ENCODE data around the gene GARS1. TPM values are rescaled to one million over a fixed set of nuclear protein-coding genes. Genes with fewer than 3 reads are reported as not detected.
"Not testable (repeated sequence)": the region's sequence is repeated elsewhere in the genome, so short reads cannot be mapped to it uniquely, and the experiment has no call there.

Gene GARS1
- total RNA-seq, 4 donors from 2014 or later: 43.6 to 71.0 (median 63.0) TPM

GRCh38 chr7:30563326-30563942 lies 31.2 kb upstream of the GARS1 start:
- no peak for DNase-seq (ENCODE audit: extremely low spot score)
- Histone ChIP-seq H3K9me3 (no peaks in the 10 kb centered on the region), H3K4me1 (peaks cover 8 to 20% (median 15%) of the 10 kb centered on the region in 4 donors), H3K4me3 (no peak overlapping the region), H3K36me3 (peaks cover 0 to 75% (median 55%) of the 10 kb centered on the region in 4 donors), H3K27ac (replicated peaks in 1 of 4) (no peak overlapping the region), H3K27me3 (no peaks in the 10 kb centered on the region)
- 96% methylated on average over 11 of the region's 18 CpGs for WGBS
- no peak for TF ChIP-seq CTCF (IDR thresholded peaks at IDR 0.05)
- TF ChIP-seq POLR2AphosphoS5 (IDR thresholded peaks at IDR 0.05): no peak
- TF ChIP-seq POLR2A (IDR thresholded peaks at IDR 0.05; ENCODE audit: low read depth): no peak
- TF ChIP-seq EP300 (IDR thresholded peaks at IDR 0.05): no peak
- intact Hi-C loops (cut with DNase I): loop anchor here (5.0 kb wide), 1 partner anchor 51 kb away; no protein-coding TSS in a partner anchor

- TF ChIP-seq CTCF (IDR thresholded peaks at IDR 0.05): peak; percentile 73 to 91 (median 77)
- no peak for TF ChIP-seq EP300 (IDR thresholded peaks at IDR 0.05)
- TF ChIP-seq POLR2A (IDR thresholded peaks at IDR 0.05; ENCODE audit: low read depth): no peak
- TF ChIP-seq POLR2AphosphoS5 (IDR thresholded peaks at IDR 0.05): peak in 1 of 2 donors; percentile 24
- no peaks in the 10 kb centered on the region for H3K9me3 ChIP-seq
- intact Hi-C loops (cut with DNase I): loop anchor here (2.0 to 5.0 kb wide), 2 partner anchors 16 to 52 kb away; no protein-coding TSS in a partner anchor
- H3K4me1 ChIP-seq: peaks cover 8 to 20% (median 15%) of the 10 kb centered on the region in 4 donors
- peaks cover 0 to 81% (median 55%) of the 10 kb centered on the region in 4 donors for H3K36me3 ChIP-seq
- H3K27ac ChIP-seq (replicated peaks in 1 of 4): no peak overlapping the region
- DNase-seq (ENCODE audit: extremely low spot score): no peak
- no peak overlapping the region for H3K4me3 ChIP-seq
- H3K27me3 ChIP-seq: no peaks in the 10 kb centered on the region
- WGBS: 44% methylated on average over 7 of the region's 7 CpGs
Measured at GRCh38 chr7:30564243-30564892, 30.3 kb upstream of the GARS1 start.

- Histone ChIP-seq H3K36me3 (peaks cover 0 to 81% (median 53%) of the 10 kb centered on the region in 4 donors), H3K4me1 (peaks cover 8 to 22% (median 14%) of the 10 kb centered on the region in 4 donors), H3K9me3 (no peaks in the 10 kb centered on the region), H3K27me3 (no peaks in the 10 kb centered on the region), H3K4me3 (no peak overlapping the region), H3K27ac (replicated peaks in 1 of 4) (no peak overlapping the region)
- DNase-seq (ENCODE audit: extremely low spot score): no peak
- TF ChIP-seq POLR2AphosphoS5 (IDR thresholded peaks at IDR 0.05) (no peak), POLR2A (IDR thresholded peaks at IDR 0.05; ENCODE audit: low read depth) (no peak), EP300 (IDR thresholded peaks at IDR 0.05) (no peak), CTCF (IDR thresholded peaks at IDR 0.05) (no peak)
- intact Hi-C loops (cut with DNase I): no loop called here
- WGBS: 93% methylated on average over 2 of the region's 2 CpGs
Measured at GRCh38 chr7:30566596-30566995, 28.1 kb upstream of the GARS1 start.

GRCh38 chr7:30567081-30567480 lies 27.6 kb upstream of the GARS1 start:
- no peaks in the 10 kb centered on the region for H3K9me3 ChIP-seq
- no peak overlapping the region for H3K4me3 ChIP-seq
- peaks cover 0 to 80% (median 50%) of the 10 kb centered on the region in 4 donors for H3K36me3 ChIP-seq
- no peak for DNase-seq (ENCODE audit: extremely low spot score)
- peaks cover 8 to 22% (median 14%) of the 10 kb centered on the region in 4 donors for H3K4me1 ChIP-seq
- no peak overlapping the region for H3K27ac ChIP-seq (replicated peaks in 1 of 4)
- intact Hi-C loops (cut with DNase I): no loop called here
- 85% methylated on average over 4 of the region's 4 CpGs for WGBS
- H3K27me3 ChIP-seq: no peaks in the 10 kb centered on the region
- no peak for TF ChIP-seq EP300 (IDR thresholded peaks at IDR 0.05)
- no peak for TF ChIP-seq POLR2A (IDR thresholded peaks at IDR 0.05; ENCODE audit: low read depth)
- TF ChIP-seq CTCF (IDR thresholded peaks at IDR 0.05): no peak
- no peak for TF ChIP-seq POLR2AphosphoS5 (IDR thresholded peaks at IDR 0.05)

GRCh38 chr7:30570238-30570637 lies 24.4 kb upstream of the GARS1 start:
- DNase-seq (ENCODE audit: extremely low spot score); H3K4me1 ChIP-seq; H3K9me3 ChIP-seq; intact Hi-C loops (cut with DNase I); H3K27me3 ChIP-seq; H3K4me3 ChIP-seq; H3K27ac ChIP-seq (replicated peaks in 1 of 4): not testable (repeated sequence)
- WGBS: 98% methylated on average over 4 of the region's 4 CpGs
- H3K36me3 ChIP-seq: peaks cover 0 to 73% (median 52%) of the 10 kb centered on the region in 4 donors

Data from esophagus muscularis mucosa (tissue), 4 donors.